ENCODE data around the gene CALCOCO2. TPM values are rescaled to one million over a fixed set of nuclear protein-coding genes. Genes with fewer than 3 reads are reported as not detected.
A peak's percentile ranks its signal among the peaks of the same experiment; 100 is the strongest.
"Not testable (repeated sequence)": the region's sequence is repeated elsewhere in the genome, so short reads cannot be mapped to it uniquely, and the experiment has no call there.

Gene CALCOCO2, protein sequence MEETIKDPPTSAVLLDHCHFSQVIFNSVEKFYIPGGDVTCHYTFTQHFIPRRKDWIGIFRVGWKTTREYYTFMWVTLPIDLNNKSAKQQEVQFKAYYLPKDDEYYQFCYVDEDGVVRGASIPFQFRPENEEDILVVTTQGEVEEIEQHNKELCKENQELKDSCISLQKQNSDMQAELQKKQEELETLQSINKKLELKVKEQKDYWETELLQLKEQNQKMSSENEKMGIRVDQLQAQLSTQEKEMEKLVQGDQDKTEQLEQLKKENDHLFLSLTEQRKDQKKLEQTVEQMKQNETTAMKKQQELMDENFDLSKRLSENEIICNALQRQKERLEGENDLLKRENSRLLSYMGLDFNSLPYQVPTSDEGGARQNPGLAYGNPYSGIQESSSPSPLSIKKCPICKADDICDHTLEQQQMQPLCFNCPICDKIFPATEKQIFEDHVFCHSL
- total RNA-seq, result 36.8 and 43.0 TPM in 2 replicates
- 76.4 TPM for polyA plus RNA-seq (2012)

GRCh38 chr17:48830840-48831548, at the start of gene CALCOCO2:
Gene CALCOCO2, plus strand, starts transcription at chr17:48831035. Its CDS starts 10,673 bp downstream, at chr17:48841708.
- DNase-seq (ENCODE audit: low read depth), result peak; percentile 96

GRCh38 chr17:48787828-48788227, 43.0 kb upstream of the CALCOCO2 start:
- no peak for DNase-seq (ENCODE audit: low read depth)

- no peak for DNase-seq (ENCODE audit: low read depth)
These were observed 40.2 kb upstream of the CALCOCO2 start for GRCh38 chr17:48790607-48791127.

GRCh38 chr17:48791128-48792032, 39.5 kb upstream of the CALCOCO2 start:
- peak; percentile 92 for DNase-seq (ENCODE audit: low read depth)

DNA sequence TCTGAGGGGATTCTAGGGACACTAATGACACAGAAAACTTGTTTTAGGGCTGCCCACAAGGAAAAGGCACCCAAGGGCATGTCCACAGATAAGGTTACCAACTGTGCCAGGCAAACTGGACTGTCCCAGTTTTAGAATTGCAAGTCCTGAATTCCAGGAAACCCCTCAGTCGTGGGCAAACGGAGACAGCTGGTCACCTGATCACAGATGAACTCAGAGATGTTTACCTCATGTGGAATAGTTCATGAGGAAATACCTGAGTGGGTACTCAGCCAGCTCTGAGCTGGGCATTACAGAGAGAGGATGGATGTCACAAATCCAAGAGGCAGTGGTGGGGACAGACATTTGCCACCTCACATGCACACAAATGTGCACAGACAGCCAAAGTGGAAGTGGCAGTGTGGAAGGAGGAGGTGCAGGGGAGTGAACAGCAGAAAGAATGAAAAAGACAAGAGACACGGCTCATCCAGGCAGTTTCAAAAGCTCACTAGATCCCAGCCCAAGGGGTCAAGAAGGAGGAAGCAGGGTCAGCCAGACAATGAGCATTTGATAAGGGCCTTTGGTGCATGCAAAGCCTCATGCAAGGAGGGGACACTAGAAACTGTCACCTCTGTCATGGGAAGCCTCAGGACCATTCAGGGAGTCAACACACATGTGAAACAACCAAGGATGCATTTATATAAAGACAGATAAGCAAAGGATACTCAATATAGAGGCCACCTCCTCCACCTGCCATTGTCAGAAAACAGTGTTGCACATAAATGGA, 38.6 kb upstream of the CALCOCO2 start:
- no peak for DNase-seq (ENCODE audit: low read depth)

DNA sequence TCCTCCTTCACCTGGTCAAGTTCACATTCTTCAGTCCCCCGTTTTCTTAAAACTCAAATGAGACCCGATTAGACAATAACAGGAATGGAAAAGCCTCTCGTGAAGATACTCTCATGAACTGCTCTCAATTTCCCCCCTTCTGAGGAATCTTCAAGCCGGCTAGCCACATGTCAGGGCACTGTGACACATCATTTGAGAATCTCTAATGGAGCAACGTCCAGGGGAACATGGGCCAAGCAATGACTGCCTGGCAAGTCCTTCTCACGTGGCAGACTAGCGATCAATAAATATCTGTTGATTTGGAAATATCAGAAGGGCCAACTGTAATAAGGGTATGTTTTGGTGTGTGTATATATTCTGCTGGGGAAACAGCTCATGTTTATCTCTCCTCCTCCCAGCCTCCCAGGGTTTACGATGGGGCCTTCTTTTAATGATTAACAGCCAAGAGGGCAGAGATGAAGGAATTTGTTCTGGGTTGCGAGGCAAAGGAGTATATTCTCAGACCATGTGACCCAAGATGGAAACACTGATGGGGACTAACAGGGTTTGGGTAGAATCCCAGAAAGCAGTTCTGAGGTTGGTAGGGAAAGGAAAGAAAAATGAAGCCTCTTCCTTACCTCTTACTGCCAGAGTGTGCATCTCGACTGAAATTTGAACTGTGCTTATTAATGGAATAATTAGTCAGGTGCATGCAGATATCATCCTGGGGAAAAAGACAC, 35.2 kb upstream of the CALCOCO2 start:
- peak; percentile 45 for DNase-seq (ENCODE audit: low read depth)

DNA sequence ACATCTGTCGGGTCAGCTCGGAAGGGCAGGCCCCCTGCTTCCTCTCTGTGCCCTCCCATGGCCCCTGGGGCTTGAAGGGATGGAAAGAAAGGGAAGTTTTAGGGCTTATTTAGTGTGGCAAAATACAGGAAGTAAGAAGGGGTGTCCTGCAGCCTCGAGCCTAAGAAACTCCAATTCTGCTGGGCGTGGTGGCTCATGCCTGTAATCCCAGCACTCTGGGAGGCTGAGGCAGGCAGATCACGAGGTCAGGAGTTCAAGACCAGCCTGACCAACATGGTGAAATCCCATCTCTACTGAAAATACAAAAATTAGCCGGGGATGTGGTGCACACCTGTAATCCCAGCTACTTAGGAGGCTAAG, 34.7 kb upstream of the CALCOCO2 start:
- DNase-seq (ENCODE audit: low read depth), result not testable (repeated sequence)

DNA sequence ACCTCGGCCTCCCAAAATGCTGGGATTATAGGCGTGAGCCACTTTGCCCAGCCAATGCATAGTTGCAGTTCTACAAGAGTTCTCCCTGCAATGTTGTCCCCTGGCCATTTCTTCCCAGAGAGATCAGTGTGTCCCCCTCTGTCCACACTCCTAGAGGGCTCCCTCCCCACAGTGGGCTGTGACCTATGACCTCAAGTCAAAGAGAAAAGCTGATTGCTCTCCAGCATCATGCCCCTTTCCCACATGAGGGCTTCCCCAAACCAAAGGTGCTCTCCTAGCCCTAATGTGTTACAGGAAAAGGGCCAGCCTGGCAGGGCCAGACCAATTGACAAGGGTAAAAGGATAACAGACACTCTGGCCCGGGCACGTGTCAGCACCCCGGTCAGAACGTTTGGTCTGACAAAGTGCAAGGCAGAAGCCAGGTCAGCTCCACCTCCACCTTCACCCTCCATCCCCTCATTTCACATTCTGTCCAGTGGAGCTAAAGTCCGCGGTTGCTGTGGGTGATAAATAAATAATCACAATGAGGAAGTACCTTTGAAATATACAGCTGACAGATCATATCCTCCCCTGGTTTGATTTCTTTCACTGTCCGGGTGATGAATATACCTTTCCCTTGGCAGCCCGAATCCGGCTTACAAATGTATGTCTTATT, 31.6 kb upstream of the CALCOCO2 start:
- no peak for DNase-seq (ENCODE audit: low read depth)

DNA sequence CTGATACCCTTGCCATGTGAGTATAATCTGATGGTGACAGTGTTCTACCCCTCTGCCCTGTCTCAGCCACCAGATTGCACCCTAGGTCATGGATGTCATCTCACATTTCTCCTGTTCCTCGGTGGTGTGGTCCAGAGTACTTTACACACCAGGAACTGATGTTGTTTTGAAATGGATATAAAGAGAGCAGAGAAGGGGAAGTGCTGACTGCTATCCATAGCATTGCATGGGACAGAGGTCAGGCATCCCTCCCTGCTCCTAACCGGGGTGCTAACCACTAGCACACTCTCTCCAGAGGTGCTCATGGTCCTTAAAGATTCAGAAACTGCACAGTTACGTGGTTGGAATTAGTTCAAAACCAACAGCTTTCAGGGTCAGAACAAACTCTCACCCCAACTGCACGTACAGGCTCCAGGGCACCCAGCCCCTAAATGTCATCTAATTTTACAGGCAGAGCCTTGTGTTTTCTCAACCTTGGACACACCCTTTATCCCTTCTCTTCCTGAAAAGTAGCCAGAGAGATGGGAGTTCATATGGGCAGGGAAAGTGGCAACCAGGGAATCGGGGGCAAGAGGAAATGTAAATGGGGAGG, 30.1 kb upstream of the CALCOCO2 start:
- no peak for DNase-seq (ENCODE audit: low read depth)

DNA sequence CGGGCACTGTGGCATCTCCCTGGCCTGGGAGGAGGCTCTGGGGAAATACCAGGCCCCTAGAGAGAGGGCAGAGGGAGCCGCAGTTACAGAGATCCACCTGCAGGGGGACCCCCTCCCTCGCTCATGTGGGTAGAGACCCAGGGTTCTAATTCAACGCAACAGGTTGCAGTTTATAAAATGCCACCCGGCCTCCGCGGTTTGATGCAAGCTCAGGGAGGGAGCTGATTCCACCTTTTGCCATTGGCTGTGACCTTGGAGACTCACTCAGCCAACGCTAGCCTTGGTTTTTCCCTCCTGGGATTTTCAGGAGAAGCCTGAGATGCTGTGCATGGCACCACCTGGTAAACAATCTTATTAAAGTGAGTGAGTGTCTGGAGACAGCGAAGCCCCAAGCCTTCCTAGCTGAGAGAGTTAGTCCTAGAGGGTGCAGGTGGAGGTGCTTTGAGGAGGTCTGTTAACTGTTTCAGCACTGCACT, 25.9 kb upstream of the CALCOCO2 start:
- DNase-seq (ENCODE audit: low read depth), result peak; percentile 56

- no peak for DNase-seq (ENCODE audit: low read depth)
These were observed 21.7 kb upstream of the CALCOCO2 start for GRCh38 chr17:48809182-48809581.

- DNase-seq (ENCODE audit: low read depth), result no peak
These were observed 18.8 kb upstream of the CALCOCO2 start for GRCh38 chr17:48812001-48812400.

GRCh38 chr17:48814504-48814903, 16.3 kb upstream of the CALCOCO2 start:
- DNase-seq (ENCODE audit: low read depth), result peak; percentile 64

GRCh38 chr17:48815311-48815710, 15.5 kb upstream of the CALCOCO2 start:
- no peak for DNase-seq (ENCODE audit: low read depth)

GRCh38 chr17:48816438-48816773, 14.4 kb upstream of the CALCOCO2 start:
- DNase-seq (ENCODE audit: low read depth), result no peak

DNA sequence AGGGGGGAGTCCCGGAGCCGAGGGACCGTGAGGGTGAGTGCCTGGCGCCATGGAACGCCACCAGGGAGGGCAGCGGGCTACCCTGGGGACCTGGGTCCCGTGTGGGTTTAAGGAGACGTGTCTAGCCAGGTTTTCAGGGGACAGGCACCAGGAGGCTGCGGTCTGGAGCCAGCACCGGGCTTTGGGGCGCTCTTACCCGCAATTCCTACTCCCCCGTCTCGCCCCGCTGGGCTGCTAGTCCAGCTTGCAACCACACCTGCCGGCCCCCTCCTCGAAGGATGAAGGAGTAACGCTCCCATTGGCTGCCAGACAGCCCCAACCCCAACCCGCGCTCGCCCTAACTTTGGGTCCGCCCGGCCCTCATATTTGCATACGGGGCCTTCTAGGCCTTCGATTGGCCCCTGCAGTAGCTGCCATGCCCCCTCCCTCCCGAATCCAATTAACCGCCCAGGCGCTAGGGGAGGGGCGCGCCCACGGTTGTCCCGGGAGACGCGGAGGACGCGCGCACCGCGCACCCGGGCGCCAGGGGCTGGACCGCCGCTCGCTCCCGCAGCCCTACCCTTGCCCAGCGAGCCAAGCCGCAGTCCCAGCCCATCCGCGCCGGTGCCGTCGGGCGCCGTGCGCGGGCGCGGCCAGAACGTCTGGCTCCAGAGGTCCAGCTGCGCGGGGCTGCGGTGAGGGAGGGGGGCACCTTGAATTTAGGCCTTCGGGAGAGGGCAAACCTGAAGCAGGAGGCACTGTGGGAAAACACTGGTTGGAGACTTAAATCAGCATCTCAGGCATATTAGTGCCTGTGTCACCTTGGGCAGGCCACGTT, 13.9 kb upstream of the CALCOCO2 start, which contains the start of gene TTLL6:
Gene TTLL6 (minus strand): TSS at position 456 of the 817 bp plus-strand sequence. CDS start 157 bp downstream, at position 299.
- DNase-seq (ENCODE audit: low read depth), result peak; percentile 83

DNA sequence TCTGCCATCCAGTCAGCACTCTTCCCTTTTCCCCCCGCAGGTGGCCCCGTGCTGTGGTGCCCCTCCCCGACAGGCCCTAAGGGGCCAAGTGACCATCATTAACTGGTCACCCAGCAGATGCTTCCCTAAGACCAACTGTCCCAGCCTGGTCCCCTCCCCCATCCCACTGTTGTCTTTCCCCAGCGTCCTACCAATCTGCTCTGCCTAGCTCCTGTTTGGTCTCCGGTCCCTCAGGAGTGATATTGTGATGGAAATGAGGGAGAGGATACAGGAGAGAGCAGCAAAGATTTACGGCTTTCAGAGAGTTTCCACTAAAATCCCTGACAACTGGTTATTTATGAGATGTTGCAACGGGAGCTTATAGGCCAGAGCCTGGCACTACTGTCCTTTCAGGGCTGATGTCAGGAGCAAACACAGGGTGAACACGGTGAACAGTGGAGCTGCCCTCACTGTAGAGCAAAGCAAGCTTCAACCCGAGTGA, 12.4 kb upstream of the CALCOCO2 start:
- DNase-seq (ENCODE audit: low read depth), result no peak

GRCh38 chr17:48819466-48819865, 11.4 kb upstream of the CALCOCO2 start:
- no peak for DNase-seq (ENCODE audit: low read depth)
